ENCODE data around the gene MSLN. TPM values are rescaled to one million over a fixed set of nuclear protein-coding genes. Genes with fewer than 3 reads are reported as not detected.
A peak's percentile ranks its signal among the peaks of the same experiment; 100 is the strongest.
"Not testable (repeated sequence)": the region's sequence is repeated elsewhere in the genome, so short reads cannot be mapped to it uniquely, and the experiment has no call there.

The MSLN gene
- total RNA-seq, 2 donors from 2014 or later: 2.1 TPM; not detected in 1

- no peak overlapping the region for H3K27ac ChIP-seq
- WGBS, 2 donors: 25 to 31% methylated on average over 28 to 38 of the region's 39 CpGs
- H3K9me3 ChIP-seq: no peaks in the 10 kb centered on the region
- no peaks in the 10 kb centered on the region for H3K27me3 ChIP-seq
- no peak for TF ChIP-seq CTCF (IDR thresholded peaks at IDR 0.05)
- no peak for TF ChIP-seq POLR2A (IDR thresholded peaks at IDR 0.05)
- intact Hi-C loops (cut with DNase I): no loop called here
- peaks cover 6% of the 10 kb centered on the region for H3K4me1 ChIP-seq
- H3K36me3 ChIP-seq (replicated peaks in 1 of 2; ENCODE audit: insufficient read depth in 1 of 2, low read depth in 2 of 2): no peaks in the 10 kb centered on the region
- peak; percentile 52 for ATAC-seq
- no peak overlapping the region for H3K4me3 ChIP-seq
- peak in 2 of 4 donors; percentile 28 to 47 for DNase-seq
These were observed 9.2 kb upstream of the MSLN start for GRCh38 chr16:751152-752006.

GRCh38 chr16:752007-752312 is 8.6 kb upstream of the MSLN start:
- intact Hi-C loops (cut with DNase I): no loop called here
- no peaks in the 10 kb centered on the region for H3K9me3 ChIP-seq
- H3K4me1 ChIP-seq: peaks cover 6% of the 10 kb centered on the region
- H3K36me3 ChIP-seq (replicated peaks in 1 of 2; ENCODE audit: insufficient read depth in 1 of 2, low read depth in 2 of 2): no peaks in the 10 kb centered on the region
- no peaks in the 10 kb centered on the region for H3K27me3 ChIP-seq
- H3K27ac ChIP-seq: no peak overlapping the region
- TF ChIP-seq CTCF (IDR thresholded peaks at IDR 0.05) (no peak), POLR2A (IDR thresholded peaks at IDR 0.05) (no peak)
- DNase-seq (no peak), ATAC-seq (no peak)
- 12 to 18% methylated on average over 10 of the region's 10 CpGs for WGBS, 2 donors
- no peak overlapping the region for H3K4me3 ChIP-seq

- H3K36me3 ChIP-seq (replicated peaks in 1 of 2; ENCODE audit: insufficient read depth in 1 of 2, low read depth in 2 of 2); H3K9me3 ChIP-seq; H3K4me3 ChIP-seq; H3K27me3 ChIP-seq; intact Hi-C loops (cut with DNase I); H3K27ac ChIP-seq; DNase-seq; ATAC-seq; H3K4me1 ChIP-seq: not testable (repeated sequence)
- WGBS, 2 donors: 73 to 80% methylated on average over 11 of the region's 11 CpGs
These were observed 6.4 kb upstream of the MSLN start for GRCh38 chr16:754121-754607.

- DNase-seq (peak in 1 of 4 donors; percentile 16), ATAC-seq (no peak)
- peaks cover 6% of the 10 kb centered on the region for H3K4me1 ChIP-seq
- H3K36me3 ChIP-seq (replicated peaks in 1 of 2; ENCODE audit: insufficient read depth in 1 of 2, low read depth in 2 of 2): no peaks in the 10 kb centered on the region
- H3K27me3 ChIP-seq: no peaks in the 10 kb centered on the region
- intact Hi-C loops (cut with DNase I): no loop called here
- WGBS, 2 donors: 42 to 58% methylated on average over 11 of the region's 11 CpGs
- H3K27ac ChIP-seq: no peak overlapping the region
- no peaks in the 10 kb centered on the region for H3K9me3 ChIP-seq
- H3K4me3 ChIP-seq: no peak overlapping the region
- no peak for TF ChIP-seq POLR2A (IDR thresholded peaks at IDR 0.05)
- no peak for TF ChIP-seq CTCF (IDR thresholded peaks at IDR 0.05)
These were observed 5.9 kb upstream of the MSLN start for GRCh38 chr16:754656-755055.

- Histone ChIP-seq H3K36me3 (replicated peaks in 1 of 2; ENCODE audit: insufficient read depth in 1 of 2, low read depth in 2 of 2) (no peaks in the 10 kb centered on the region), H3K4me1 (peaks cover 6% of the 10 kb centered on the region), H3K27ac (no peak overlapping the region), H3K9me3 (no peaks in the 10 kb centered on the region), H3K4me3 (no peak overlapping the region), H3K27me3 (no peaks in the 10 kb centered on the region)
- intact Hi-C loops (cut with DNase I): no loop called here
- ATAC-seq (no peak), DNase-seq (no peak)
- no peak for TF ChIP-seq POLR2A (IDR thresholded peaks at IDR 0.05)
- TF ChIP-seq CTCF (IDR thresholded peaks at IDR 0.05): no peak
- WGBS, 2 donors: 85 to 88% methylated on average over 5 of the region's 5 CpGs
These were observed 4.1 kb upstream of the MSLN start for GRCh38 chr16:756428-756827.
